ENCODE data around the gene CYP24A1. TPM values are rescaled to one million over a fixed set of nuclear protein-coding genes. Genes with fewer than 3 reads are reported as not detected.

CYP24A1 gene
- total and polyA plus RNA-seq, 11 donors: not detected

DNA sequence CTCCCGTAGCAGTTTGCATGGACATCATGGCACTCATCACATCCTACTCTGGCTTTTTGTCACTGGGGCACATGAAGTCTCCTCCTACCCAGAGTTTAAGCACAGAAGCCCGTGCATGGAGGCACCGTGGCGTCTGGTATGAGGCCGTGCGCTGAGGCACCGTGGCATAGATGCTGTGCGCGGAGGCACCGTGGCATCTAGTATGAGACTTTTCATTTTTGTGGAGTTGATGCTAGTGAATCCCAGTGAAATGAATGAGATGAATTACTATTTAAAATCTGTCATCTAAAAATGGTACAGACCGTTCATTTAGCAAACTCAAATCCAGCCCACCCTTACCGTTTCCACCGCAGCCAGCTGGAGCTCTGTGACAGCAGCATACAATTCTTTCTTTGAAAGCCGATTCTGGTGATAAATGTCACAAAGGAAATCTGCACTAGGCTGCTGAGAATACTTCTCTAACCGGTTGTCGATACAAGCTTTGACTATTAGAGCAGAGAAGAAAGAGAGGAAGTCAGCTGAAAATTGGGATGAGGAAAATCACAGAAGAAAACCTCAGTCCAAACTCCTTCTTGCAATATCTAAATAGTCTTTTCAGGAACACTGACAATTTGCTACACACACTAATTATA, 11.3 kb downstream of the CYP24A1 start:
- no peak overlapping the region for H3K27ac ChIP-seq
- H3K36me3 ChIP-seq: no peaks in the 10 kb centered on the region
- DNase-seq (no peak), ATAC-seq (no peak)
- intact Hi-C loops (cut with DNase I): no loop called here
- 67 to 74% (median 72%) methylated on average over 16 of the region's 16 CpGs for WGBS, 4 donors
- no peaks in the 10 kb centered on the region for H3K4me1 ChIP-seq
- peaks cover 0 to 59% (median 10%) of the 10 kb centered on the region in 9 donors for H3K27me3 ChIP-seq
- H3K9me3 ChIP-seq: no peaks in the 10 kb centered on the region
- H3K4me3 ChIP-seq: no peak overlapping the region
- TF ChIP-seq, protein P1, sequence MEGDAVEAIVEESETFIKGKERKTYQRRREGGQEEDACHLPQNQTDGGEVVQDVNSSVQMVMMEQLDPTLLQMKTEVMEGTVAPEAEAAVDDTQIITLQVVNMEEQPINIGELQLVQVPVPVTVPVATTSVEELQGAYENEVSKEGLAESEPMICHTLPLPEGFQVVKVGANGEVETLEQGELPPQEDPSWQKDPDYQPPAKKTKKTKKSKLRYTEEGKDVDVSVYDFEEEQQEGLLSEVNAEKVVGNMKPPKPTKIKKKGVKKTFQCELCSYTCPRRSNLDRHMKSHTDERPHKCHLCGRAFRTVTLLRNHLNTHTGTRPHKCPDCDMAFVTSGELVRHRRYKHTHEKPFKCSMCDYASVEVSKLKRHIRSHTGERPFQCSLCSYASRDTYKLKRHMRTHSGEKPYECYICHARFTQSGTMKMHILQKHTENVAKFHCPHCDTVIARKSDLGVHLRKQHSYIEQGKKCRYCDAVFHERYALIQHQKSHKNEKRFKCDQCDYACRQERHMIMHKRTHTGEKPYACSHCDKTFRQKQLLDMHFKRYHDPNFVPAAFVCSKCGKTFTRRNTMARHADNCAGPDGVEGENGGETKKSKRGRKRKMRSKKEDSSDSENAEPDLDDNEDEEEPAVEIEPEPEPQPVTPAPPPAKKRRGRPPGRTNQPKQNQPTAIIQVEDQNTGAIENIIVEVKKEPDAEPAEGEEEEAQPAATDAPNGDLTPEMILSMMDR (IDR thresholded peaks at IDR 0.05): no peak
- no peak for TF ChIP-seq POLR2A (IDR thresholded peaks at IDR 0.05)

DNA sequence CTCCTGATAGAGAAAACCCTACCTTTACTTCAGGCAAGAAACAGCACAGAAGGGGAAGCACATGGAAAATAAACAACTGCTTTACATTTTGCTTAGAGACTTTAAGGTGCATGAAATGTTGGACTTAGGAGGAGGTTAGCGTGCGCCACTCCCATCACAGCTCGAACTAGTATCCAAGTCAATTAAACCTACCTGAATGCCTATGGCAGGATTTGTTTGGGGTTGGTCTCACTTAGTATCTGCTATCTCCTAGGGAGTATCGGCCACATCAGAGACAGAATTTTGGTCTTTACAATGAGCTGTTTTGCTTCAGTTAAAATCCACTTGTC, 12.0 kb downstream of the CYP24A1 start:
- DNase-seq (no peak), ATAC-seq (no peak)
- 91 to 94% (median 92%) methylated on average over 4 of the region's 4 CpGs for WGBS, 4 donors
- Histone ChIP-seq H3K27me3 (peaks cover 0 to 52% (median 4%) of the 10 kb centered on the region in 9 donors), H3K36me3 (no peaks in the 10 kb centered on the region), H3K27ac (no peak overlapping the region), H3K4me3 (no peak overlapping the region), H3K4me1 (no peaks in the 10 kb centered on the region), H3K9me3 (no peaks in the 10 kb centered on the region)
- TF ChIP-seq, protein P1 (IDR thresholded peaks at IDR 0.05): no peak
- no peak for TF ChIP-seq POLR2A (IDR thresholded peaks at IDR 0.05)
- intact Hi-C loops (cut with DNase I): no loop called here

DNA sequence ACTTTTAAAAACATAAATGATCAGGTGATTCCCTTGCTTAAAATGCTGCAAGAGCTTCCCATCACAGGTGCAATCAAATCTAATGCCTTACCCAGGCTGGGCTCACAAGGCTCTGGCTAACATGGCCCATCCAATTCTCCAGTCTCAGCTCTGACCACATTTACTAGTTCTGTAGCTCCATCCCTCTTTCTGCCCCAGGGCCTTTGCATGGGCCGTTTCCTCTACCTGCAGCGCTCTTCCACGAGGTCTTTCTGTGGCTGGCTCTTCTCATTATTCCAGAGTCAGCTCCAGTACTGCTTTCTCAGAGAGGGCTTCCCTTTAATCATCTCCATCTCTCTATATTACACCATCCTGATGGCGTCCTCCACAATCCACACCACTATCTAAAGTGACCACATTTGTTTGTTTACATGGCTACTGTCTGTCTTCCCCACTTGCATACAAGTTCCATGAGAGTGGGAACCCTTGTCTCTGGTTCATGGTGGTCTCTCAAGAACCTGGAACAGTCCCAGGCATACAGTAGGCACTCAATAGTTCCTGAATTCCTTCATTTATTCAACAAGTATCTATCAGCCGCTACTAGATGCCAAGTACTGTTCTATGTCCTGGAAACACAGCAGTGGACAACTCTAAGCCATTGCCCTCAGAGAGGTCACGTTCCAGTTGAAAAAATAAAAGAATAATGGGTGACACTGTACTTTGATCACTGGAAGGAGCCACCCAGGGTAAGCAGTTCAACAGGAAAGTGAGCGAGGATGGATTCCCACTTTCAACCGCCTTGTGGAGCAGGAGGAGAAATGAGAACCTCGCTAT, 12.6 kb downstream of the CYP24A1 start:
- Histone ChIP-seq H3K36me3 (no peaks in the 10 kb centered on the region), H3K4me3 (no peak overlapping the region), H3K27me3 (peaks cover 0 to 46% (median 3%) of the 10 kb centered on the region in 9 donors), H3K27ac (no peak overlapping the region), H3K9me3 (no peaks in the 10 kb centered on the region), H3K4me1 (no peaks in the 10 kb centered on the region)
- TF ChIP-seq POLR2A (IDR thresholded peaks at IDR 0.05): no peak
- TF ChIP-seq, protein P1 (IDR thresholded peaks at IDR 0.05): no peak
- intact Hi-C loops (cut with DNase I): no loop called here
- WGBS, 4 donors: 86 to 91% (median 88%) methylated on average over 9 of the region's 9 CpGs
- DNase-seq (no peak), ATAC-seq (no peak)

All from heart left ventricle (tissue), 16 donors.